ENCODE data around the gene ARHGAP18. TPM values are rescaled to one million over a fixed set of nuclear protein-coding genes. Genes with fewer than 3 reads are reported as not detected.
A peak's percentile ranks its signal among the peaks of the same experiment; 100 is the strongest.

Gene ARHGAP18
- total and polyA plus RNA-seq, 10 of the 15 experiments (the other 5 are each of a cell fraction or from before 2014, with no cell fraction given), result 18.2 to 52.2 (median 31.7) TPM

GRCh38 chr6:129606664-129607063 is 103.3 kb downstream of the ARHGAP18 start (continued):
- no peak for TF ChIP-seq IRF5 (IDR thresholded peaks at IDR 0.05; ENCODE audit: borderline replicate concordance)
- no peak for TF ChIP-seq MYC (IDR thresholded peaks at IDR 0.05; ENCODE audit: insufficient read depth, insufficient read length, insufficient replicate concordance, low read length, severe bottlenecking)
- peak; percentile 80 for TF ChIP-seq SKIL (IDR thresholded peaks at IDR 0.05; ENCODE audit: low read depth, poor library complexity, severe bottlenecking)
- peak; percentile 87 for TF ChIP-seq CBFB (IDR thresholded peaks at IDR 0.05; ENCODE audit: low read depth)
- TF ChIP-seq ZNF687 (IDR thresholded peaks at IDR 0.05), result 0 out of 2 replicates have a peak, but pooled peaks have one; percentile 32
- 0 out of 2 replicates have a peak, but pooled peaks have one; percentile 46 for TF ChIP-seq ZNF24 (IDR thresholded peaks at IDR 0.05)
- TF ChIP-seq JUND (IDR thresholded peaks at IDR 0.05; ENCODE audit: low read depth, low read length), result no peak
- TF ChIP-seq EED (IDR thresholded peaks at IDR 0.05; ENCODE audit: low read depth), result peak; percentile 69
- peak; percentile 71; the same call in 1 of the 2 replicates for TF ChIP-seq PML (IDR thresholded peaks at IDR 0.05; ENCODE audit: low read length)
- TF ChIP-seq BCL3 (IDR thresholded peaks at IDR 0.05; ENCODE audit: borderline replicate concordance, insufficient read depth, low read depth, low read length, poor library complexity, severe bottlenecking), result no peak
- peak; percentile 95 for TF ChIP-seq FOXM1 (IDR thresholded peaks at IDR 0.05; ENCODE audit: low read depth, low read length)
- TF ChIP-seq DPF2 (IDR thresholded peaks at IDR 0.05), result peak; percentile 32; the same call in 1 of the 2 replicates
- peak; percentile 59 for TF ChIP-seq MEF2B (IDR thresholded peaks at IDR 0.05; ENCODE audit: partially characterized antibody, poor library complexity, severe bottlenecking)
- peak; percentile 66 for TF ChIP-seq BCL11A (IDR thresholded peaks at IDR 0.05; ENCODE audit: low read depth, low read length)
- no peak for TF ChIP-seq PAX5 (IDR thresholded peaks at IDR 0.05; ENCODE audit: borderline replicate concordance, low read depth, low read length)

Data from GM12878 (cell line).